AML-193 (cell line): ENCODE data around the gene PXN.
"Not testable (repeated sequence)": the region's sequence is repeated elsewhere in the genome, so short reads cannot be mapped to it uniquely, and the experiment has no call there.

Experiments
- DNase-seq, 2 experiments: peaks; one replicate each; lab custom pipeline; 2025; lab: John Stamatoyannopoulos, UW

PXN gene

DNA sequence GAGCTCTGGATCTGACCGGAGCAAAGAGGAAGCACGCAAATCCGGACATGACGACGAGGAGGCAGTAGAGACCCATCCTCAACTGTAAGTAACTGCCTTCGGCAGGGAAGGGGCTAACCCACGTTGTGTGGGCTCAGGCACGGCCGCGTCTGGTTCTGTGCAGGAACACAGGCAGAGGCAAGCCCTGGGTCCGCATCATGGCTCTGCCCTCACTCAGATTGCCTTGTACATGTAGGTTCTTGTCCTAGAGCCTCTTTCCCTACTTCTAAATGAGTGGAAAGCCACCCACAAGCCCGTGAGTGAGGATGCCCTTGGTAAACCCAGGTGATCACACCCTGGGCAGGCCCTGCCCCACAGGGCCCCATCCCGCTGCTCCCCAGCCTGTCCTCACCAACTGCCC is 55.7 kb downstream of the PXN start:
- DNase-seq: no peak

DNA sequence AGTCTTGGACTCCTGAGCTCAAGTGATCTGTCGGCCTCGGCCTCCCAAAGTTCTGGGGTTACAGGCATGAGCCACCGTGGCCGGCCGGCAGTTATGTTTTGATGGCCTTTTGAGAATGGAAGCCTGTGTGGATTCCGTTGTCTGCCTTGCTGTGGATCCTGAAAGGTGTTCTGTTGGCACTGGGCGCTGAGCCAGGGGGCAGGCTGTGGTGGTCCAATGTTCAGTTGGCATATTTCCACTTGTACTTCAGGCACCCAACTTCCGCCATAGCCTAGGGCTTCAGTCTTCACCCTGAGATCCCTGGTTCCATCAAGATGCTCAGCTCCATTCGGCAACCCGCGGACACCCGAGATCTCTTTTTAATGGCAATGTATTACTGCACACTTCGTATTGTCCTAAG is 58.3 kb downstream of the PXN start:
- DNase-seq: no peak

DNA sequence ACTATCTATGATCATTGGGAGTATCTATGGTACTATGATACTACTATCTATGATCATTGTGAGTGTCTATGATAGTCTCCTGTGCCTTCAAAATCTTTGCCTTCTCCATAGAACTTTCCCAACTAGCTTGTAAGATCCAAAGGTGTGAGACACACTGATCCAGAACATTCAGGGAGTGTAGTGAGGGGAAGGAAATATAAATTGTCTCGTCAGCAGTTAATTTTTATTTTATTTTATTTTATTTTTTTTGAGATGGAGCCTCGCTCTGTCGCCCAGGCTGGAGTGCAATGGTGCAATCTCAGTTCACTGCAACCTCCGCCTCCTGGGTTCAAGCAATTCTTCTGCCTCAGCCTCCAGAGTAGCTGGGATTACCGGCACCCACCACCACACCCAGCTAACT is 58.7 kb downstream of the PXN start:
- not testable (repeated sequence) for DNase-seq

DNA sequence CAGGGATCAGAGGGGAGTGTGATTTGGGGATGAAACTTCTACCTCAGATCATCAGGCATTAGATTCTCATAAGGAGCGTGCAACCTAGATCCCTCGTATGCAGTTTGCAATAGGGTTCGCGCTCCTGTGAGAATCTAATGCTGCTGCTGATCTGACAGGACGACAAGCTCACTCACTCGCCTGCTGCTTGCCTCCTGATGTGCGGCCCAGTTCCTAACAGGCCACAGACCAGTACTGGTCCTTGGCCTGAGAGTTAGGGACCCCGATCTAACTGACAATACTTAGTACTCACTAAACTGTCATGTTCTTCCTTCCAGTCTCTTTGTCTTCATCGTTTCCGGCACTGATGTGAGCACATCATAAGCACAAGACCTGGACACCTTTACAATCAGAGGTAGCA is 59.3 kb downstream of the PXN start:
- DNase-seq: no peak

DNA sequence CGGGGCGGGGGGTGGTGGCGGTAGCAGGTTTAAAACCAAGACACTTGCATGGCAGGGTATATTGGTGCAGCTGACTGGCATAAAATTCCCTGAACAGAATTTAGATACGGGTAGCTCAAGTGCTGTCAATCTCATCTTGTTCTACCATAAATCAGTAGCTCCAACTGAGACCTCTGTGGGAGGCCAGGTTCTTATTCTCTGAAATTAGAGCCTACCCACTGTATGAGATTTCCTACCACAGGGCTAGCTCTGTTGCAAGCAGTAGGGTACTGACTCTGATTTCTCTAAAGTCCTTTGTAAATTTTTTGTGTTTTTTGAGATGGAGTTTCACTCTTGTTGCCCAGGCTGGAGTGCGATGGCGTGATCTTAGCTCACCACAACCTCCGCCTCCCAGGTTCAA is 61.4 kb downstream of the PXN start:
- DNase-seq: no peak

DNA sequence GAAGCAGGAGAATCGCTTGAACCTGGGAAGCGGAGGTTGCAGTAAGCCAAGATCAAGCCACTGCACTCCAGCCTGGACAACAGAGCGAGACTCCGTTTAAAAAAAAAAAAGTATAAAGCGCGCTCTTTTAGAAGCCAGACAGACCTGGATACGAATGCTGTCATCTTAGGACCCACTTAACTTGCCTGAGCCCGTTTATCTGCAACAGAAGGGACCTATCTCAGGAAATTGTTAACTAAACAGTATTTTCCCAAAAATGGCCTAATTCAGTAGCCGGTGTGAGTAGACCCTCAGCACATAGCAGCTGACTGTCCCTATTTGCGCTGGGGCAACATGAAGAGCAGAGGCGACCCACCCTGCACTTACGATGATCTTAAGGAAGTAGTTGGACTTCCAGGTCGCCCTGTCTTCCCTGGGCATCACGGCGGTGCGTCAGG is 65.1 kb downstream of the PXN start:
- DNase-seq: no peak

DNA sequence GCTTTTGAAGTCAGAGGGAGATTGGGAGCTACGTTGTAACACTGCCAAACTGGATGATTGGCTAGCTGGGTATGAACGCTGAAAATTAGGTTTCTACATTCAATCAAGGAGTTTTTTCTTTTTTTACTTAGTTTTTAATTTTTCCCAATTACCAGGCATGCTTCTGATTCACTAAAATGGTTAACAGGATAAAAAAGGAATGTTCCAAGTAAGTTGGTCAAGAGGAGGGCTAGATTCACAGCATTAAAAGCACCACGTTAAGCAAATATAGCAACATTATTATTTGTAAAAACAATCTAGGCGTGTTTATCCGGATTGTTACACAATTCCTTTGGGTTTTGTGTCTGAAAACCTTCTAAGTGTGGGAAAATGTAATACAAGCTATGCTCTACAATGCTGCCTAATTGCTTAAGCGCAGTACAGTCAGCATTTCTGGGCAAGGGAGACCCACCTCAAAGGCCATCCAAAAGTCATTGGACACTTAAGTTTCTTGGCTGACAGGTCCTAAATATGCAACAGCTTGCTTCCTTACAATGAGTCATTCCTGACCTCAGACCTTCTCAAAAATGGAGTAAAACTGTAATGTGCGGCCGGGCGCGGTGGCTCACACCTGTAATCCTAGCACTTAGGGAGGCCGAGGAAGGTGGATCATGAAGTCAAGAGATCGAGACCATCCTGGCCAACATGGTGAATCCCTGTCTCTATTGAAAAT is 65.8 kb downstream of the PXN start:
- peak in 1 of 2 experiments; percentile 4 for DNase-seq

DNA sequence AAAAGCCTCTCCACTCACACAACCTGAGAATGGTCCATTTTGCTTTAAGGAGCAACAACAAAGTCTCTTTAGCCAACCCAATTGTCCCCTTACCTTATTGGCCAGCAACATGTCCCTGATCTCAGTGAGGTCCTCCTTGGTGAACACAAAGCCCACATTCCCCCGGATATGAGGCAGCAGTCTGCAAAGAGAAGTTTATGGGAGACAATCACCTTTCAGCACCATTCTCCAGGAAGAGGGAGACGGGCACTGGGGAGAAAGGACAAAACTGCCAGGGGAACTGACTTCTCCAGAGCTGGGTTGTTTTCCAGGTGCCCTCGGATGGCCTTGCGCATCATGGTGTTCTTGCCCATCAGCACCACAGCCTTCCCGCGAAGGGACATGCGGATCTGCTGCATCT is 66.5 kb downstream of the PXN start:
- DNase-seq: no peak

DNA sequence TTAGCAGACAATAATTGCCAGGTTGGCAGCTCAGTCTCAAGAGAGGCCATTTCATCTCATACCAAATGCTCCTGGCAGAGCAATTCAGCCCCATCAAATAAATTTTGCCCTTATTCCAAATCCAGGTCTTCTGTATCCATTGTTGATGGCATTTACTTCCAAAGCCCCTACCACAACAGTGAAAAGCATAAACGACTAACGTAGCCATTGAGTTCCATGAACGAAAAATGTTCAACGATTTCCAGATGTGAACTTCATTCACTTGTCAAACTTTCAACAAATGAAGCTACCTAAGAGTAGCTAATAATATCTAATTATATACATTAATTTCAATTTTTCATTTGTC is 68.0 kb downstream of the PXN start:
- no peak for DNase-seq

DNA sequence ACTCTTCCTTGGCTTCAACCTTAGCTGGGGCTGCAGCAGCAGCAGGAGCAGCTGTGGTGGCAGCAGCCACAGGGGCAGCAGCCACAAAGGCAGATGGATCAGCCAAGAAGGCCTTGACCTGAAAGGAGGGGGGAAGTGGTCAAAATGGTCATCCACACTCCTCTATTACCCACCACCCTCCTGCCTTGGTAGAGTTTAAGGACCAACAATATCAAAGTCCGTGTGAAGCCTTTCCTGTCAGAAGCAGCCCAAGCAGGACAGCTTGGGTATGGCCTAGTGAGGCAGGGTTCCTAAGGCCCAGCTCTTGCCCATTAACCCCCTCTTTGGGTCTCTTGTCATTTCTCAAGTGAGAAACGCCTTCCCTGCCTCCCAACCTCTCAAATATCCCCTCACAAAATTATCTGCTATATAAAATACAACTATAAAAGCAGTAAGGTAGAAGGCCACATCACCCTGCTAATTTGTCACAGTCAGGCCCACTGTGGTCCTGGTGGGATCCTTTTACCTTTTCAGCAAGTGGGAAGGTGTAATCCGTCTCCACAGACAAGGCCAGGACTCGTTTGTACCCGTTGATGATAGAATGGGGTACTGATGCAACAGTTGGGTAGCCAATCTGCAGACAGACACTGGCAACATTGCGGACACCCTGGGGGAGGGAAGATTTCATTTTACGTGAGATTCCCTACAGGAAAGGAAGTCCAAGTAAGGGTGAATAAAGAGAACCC is 68.6 kb downstream of the PXN start:
- DNase-seq: not testable (repeated sequence)

DNA sequence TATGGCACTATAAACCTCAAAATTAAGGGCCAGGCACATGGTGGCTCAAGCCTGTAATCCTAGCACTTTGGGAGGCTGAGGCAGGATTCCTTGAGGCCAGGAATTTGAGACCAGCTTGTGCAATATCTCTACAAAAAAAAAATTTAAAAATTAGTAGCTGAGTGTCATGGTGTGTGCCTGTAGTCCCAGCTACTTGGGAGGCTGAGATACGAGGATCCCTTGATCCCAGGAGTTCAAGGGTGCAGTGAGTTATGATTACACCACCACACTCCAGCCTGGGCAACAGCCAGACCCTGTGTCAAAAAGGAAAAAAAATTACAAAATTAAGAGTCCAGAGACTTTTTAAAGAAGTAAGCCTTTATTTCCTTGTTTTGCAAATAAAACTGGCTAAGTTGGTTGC is 69.2 kb downstream of the PXN start:
- DNase-seq: no peak

DNA sequence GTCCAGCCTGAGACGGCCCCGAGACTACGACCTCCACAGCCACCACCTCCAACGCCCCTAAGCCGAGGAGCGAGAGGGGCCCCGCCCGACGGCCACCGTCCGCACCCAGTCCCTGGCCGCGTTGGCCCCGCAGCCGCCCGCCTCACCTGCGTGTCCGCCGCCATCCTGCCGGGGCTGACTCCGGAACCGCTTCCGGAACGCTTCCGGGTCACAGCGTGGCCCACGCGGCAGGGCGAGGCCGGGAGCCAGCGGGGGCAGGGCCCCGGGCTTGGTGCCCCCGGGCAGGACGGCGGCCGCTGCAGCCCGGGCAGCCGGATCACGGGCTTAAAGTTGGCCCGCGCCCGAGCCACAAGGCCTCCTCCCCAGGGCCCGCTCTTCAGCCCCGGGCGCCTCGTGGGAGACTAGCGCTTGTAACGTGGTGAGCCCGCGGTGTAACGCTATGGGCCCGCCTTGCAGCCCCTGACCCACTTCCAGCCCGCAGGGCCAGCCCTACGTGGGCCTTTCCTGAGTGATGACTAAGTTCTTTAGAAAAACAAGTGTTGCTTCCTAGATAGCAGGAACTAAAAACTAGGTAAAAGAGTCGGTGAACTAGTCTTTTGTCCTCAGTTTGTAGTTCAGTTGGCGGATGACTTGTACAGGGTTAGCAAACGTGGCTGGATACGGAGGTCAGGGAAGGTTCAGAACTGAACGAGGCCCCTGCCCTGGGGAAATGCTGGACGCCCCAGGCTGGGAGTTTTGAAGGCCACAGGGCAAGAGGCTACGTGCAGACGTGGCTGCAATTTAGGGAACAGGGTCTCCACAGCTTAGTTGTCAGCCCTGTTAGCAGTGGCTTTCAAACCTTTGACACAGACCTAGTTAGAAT is 70.8 kb downstream of the PXN start, which contains the start of gene GCN1:
GCN1 (minus strand) TSS at position 182 of the 862 bp plus-strand sequence; CDS start at position 164, 18 bp downstream.
- DNase-seq: peak; percentile 42 to 60

DNA sequence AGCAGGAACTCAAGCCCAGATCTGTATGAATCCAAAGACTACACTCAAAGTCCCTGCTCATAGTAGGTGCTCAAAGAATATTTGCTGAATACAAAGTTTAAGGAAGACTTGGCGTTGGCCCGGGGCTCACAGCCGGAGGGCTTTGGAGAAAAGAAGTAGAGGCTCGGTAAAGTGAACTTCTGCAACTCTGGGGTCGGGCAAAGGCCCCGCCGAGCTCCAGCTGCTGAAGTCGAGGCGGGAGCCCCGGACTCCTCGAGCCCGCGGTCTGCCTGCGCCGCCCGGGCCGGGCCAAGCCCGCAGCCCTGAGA is 71.3 kb downstream of the PXN start:
- no peak for DNase-seq

DNA sequence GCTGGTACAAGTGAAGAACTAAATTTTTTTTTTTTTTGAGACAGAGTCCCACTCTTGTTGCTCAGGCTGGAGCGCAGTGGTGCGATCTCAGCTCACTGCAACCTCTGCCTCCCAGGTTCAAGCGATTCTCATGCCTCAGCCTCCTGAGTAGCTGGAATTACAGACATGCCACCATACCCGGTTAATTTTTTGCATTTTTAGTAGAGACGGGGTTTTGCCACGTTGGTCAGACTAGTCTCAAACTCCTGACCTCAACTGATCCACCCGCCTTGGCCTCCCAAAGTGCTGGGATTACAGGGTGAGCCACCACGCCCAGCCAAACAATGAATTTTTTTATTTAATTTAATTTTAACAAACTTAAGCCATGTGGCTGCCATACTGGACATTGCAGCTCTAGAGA is 72.2 kb downstream of the PXN start:
- DNase-seq: not testable (repeated sequence)

DNA sequence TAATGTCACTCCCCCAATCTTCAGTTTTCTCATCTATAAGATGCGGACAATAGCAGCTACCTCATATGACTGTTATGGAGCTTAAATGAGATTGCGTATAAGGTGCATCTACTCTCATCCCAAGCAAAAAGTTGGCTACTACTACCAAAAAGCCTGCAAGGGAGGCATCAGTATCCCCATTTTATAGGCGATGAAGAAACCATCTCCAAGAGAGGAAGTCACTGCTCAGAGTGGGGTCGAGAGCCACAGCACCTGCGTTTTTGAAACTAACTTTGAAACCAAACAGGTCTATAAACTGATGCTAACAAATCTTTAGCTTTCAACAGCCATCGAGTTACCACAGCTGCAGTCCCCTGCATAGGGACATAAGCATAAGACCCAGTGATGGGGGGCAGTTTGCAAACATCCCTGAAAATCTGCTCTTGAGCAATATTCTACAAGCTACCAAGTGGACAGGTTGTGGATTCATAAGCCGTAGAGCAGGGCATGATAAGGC is 74.5 kb downstream of the PXN start:
- no peak for DNase-seq

DNA sequence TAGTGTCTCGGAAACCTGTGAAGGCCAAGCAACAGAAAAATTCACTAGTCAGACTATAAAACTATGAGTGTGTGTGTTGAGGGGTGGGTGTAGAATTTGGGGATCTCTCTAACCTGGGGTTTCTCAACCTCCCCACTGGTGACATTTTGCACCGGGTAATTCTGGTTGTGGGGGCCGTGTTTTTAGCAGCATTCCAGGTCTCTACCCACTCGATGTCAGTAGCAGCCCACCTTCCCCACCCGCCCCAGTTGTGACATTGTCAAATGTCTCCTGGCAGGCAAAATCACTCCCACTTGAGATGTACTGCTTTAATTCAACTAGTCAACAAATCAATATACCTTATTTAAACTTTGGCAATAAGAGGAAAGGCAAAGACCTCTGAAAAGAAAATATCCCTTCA is 75.1 kb downstream of the PXN start:
- DNase-seq: no peak

DNA sequence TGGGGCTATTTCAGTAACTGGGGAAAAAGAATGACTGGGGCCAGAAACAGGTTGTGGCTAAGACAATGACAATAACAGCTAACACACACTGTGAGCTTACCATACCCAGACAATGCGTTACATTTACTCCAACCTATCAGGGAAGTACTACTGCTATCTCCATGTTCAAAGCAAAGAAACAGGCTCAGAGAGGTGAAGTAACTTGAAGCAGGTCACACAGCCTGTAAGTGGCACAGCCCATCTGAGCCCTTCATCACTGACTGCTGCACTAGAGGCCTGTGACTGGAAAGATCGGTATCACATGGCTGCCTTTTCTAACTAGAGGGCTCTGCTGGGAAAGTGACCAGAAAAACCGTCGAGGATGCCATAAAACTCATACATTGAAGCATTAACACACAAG is 78.9 kb downstream of the PXN start:
- DNase-seq: no peak

DNA sequence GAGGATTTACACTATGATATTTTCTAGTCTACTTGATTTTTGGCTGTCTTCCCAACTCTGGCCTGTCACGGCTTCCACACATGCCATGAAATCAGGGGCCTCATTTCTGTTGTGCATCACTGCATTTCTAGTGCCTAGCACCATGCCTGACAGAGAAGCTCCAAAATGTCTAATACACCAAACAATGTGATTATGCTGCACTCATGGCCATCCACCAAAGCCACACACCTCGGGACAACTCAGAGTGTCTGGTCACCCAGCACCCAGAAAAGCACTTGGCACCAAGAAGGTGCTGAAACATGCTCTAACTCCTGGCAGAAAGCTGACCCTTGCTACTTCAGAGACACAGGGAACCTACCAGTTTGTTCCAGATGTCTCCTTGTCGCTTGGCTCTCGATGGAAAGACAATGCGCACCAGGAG is 82.3 kb downstream of the PXN start:
- DNase-seq: no peak

DNA sequence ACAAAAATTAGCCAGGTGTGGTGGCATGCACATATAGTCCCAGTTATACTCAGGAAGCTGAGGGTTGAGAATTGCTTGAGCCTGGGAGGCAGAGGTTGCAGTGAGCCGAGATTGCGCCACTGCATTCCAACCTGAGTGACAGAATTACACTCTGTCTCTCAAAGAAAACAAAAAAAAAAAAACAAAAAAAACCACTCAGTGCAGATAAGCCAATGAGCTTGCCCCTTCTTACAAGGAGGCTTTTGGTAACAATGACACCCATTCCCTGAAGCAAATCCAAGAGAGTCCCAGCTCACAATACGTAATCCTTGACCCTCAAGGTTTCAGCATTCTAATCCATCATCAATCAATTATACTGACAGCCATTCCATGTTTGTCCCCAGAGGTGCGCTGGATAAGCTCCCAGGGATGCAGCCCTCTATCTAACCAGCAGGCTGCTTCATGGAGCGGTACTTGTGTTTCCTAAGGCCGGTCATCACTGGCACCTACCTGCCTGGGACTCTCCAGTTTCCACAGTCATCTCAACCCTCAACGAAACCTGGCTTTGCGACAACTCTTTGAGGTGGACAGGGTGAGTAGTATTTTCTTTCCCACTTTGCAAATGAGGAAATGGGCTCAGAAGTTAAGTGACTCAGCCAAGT is 83.4 kb downstream of the PXN start:
- no peak for DNase-seq

DNA sequence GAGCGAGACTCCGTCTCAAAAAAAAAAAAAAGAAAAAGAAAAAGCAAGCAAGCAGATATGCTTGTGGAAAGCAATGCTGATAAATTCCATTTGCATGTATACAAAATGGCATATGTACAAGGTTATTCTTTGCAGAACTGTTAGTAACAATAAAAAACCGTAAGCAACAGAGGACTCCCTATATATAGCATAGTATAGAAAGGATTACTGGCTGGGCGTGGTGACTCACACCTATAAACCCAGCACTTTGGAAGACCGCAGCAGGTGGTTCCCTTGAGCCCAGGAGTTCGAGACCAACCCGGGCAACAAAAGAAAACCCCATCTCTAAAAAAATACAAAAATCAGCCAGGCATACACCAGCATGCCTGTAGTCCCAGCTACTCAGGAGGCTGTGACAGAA is 84.6 kb downstream of the PXN start:
- DNase-seq: no peak

DNA sequence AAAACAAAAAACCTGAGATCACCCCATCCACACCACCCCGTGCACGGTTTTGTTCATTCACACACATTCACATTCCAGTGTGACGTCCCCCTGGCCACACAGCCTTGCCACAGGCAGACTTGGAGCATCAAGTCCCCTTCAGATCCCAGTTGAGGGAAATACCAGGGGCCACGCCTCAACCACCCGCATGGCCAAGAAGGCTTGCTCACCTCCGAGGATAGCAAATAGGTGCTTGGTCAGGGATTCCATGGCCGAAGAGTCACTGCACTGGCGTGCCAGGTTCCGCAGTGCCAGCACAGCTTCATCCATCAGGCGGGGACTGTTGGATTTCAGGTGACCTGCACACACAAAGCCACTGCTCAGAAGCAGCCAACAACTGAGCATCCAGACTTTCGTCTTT is 90.0 kb downstream of the PXN start:
- no peak for DNase-seq

DNA sequence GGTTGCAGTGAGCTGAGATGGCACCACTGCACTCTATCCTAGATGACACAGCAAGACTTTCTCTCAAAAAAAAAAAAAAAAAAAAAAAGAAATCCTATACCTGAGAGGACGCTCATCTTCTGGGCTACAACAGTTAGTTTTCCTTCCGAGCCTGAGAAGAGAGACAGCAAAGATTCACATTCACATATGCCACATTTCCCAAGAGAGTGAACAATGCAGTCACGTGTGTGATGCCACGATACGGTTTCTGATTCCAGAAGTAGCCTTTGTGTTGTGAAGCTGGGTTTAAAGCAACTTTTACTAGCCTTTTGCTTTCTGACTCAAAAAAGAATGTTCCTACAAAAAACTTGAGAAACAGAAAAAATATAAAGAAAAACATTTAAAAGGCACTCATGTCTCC is 90.5 kb downstream of the PXN start:
- no peak for DNase-seq
